Calu3 (cell line): ENCODE results near the gene EYA3. TPM values are rescaled to one million over a fixed set of nuclear protein-coding genes. Genes with fewer than 3 reads are reported as not detected.

Experiments used
- BruUV-seq: library from RNA; stranded (reverse); fragments of 400-500 nt; replicated peaks from 2 replicates; lab custom pipeline; 2021; lab: Mats Ljungman, UMichigan
- CTCF ChIA-PET: fragments of 300-600 bp; sonication (Branson Sonifier 250); formaldehyde crosslinking; loops from one replicate; lab custom pipeline; 2022; ENCODE audit warnings: antibody characterized with exemption; lab: Charles Lee
- DNase-seq: peaks from one replicate; pipeline ENCODE4 v3.0.0; 2022
- H3K27ac Mint-ChIP-seq: one replicate; pipeline ENCODE4 v1.8.0; 2022; ENCODE audit warnings: mixed read lengths; ENCODE audit not compliant: unreplicated experiment
- H3K27me3 Mint-ChIP-seq: one replicate; pipeline ENCODE4 v1.8.0; 2022; ENCODE audit warnings: mixed read lengths; ENCODE audit not compliant: unreplicated experiment
- H3K36me3 Mint-ChIP-seq: one replicate; pipeline ENCODE4 v1.8.0; 2022; ENCODE audit warnings: mild to moderate bottlenecking, moderate library complexity, mixed read lengths; ENCODE audit not compliant: insufficient read depth, unreplicated experiment
- H3K4me1 Mint-ChIP-seq: one replicate; pipeline ENCODE4 v1.8.0; 2022; ENCODE audit warnings: mild to moderate bottlenecking, low read depth, mixed read lengths; ENCODE audit not compliant: unreplicated experiment
- H3K4me3 Mint-ChIP-seq: one replicate; pipeline ENCODE4 v1.8.0; 2022; ENCODE audit warnings: mild to moderate bottlenecking, low read depth, moderate library complexity, mixed read lengths; ENCODE audit not compliant: unreplicated experiment
- H3K9me3 Mint-ChIP-seq: one replicate; pipeline ENCODE4 v1.8.0; 2022; ENCODE audit warnings: low read depth, mixed read lengths; ENCODE audit not compliant: unreplicated experiment
- CTCF ChIP-seq: fragments of 200-600 bp; IDR thresholded peaks from one replicate; pipeline ENCODE4 v1.8.0; 2022; ENCODE audit warnings: antibody characterized with exemption; ENCODE audit not compliant: unreplicated experiment
- intact Hi-C: fragments of 100-400 bp; cut with micrococcal nuclease; formaldehyde crosslinking; loops from one replicate; pipeline ENCODE4 v1.10.0; 2022; ENCODE audit not compliant: unreplicated experiment
- total RNA-seq: library from RNA; stranded (reverse); gene quantifications from 2 replicates; pipeline ENCODE4 v1.2.3, GENCODE V29; 2022

Gene EYA3
- total RNA-seq, 1 experiment from 2014 or later, result 18.8 TPM

GRCh38 chr1:27957655-27958054, 130.8 kb downstream of the EYA3 start:
- no peaks in the 10 kb centered on the region for H3K27me3 Mint-ChIP-seq
- CTCF ChIA-PET, result no interaction called here

GRCh38 chr1:27956761-27957160, 131.6 kb downstream of the EYA3 start:
- intact Hi-C loops, result no loop called here
- peaks cover 19% of the 10 kb centered on the region for H3K36me3 Mint-ChIP-seq
- H3K27ac Mint-ChIP-seq, result no peak overlapping the region
- DNase-seq, result no peak
- no peak overlapping the region for H3K4me3 Mint-ChIP-seq
- no TSS peak for BruUV-seq
- peaks cover 3% of the 10 kb centered on the region for H3K4me1 Mint-ChIP-seq
- H3K27me3 Mint-ChIP-seq, result no peaks in the 10 kb centered on the region
- TF ChIP-seq CTCF, result no peak
- CTCF ChIA-PET, result no interaction called here
- H3K9me3 Mint-ChIP-seq, result no peaks in the 10 kb centered on the region

More at GRCh38 chr1:27957655-27958054, 130.8 kb downstream of the EYA3 start:
- TF ChIP-seq CTCF, result no peak
- no peak overlapping the region for H3K4me3 Mint-ChIP-seq
- no peaks in the 10 kb centered on the region for H3K9me3 Mint-ChIP-seq
- no peak for DNase-seq
- H3K4me1 Mint-ChIP-seq, result peaks cover 8% of the 10 kb centered on the region
- H3K36me3 Mint-ChIP-seq, result peaks cover 19% of the 10 kb centered on the region
- H3K27ac Mint-ChIP-seq, result no peak overlapping the region
- BruUV-seq, result no TSS peak
- intact Hi-C loops, result no loop called here

GRCh38 chr1:27955076-27955475, 133.3 kb downstream of the EYA3 start:
- TF ChIP-seq CTCF, result no peak
- no peak overlapping the region for H3K27ac Mint-ChIP-seq
- no peak for DNase-seq
- no peaks in the 10 kb centered on the region for H3K4me1 Mint-ChIP-seq
- H3K36me3 Mint-ChIP-seq, result peaks cover 14% of the 10 kb centered on the region
- no peak overlapping the region for H3K4me3 Mint-ChIP-seq
- BruUV-seq, result no TSS peak
- intact Hi-C loops, result no loop called here
- no peaks in the 10 kb centered on the region for H3K27me3 Mint-ChIP-seq
- no peaks in the 10 kb centered on the region for H3K9me3 Mint-ChIP-seq
- CTCF ChIA-PET, result no interaction called here

- no peak for DNase-seq
- CTCF ChIA-PET, result no interaction called here
- Mint-ChIP-seq H3K36me3 (peaks cover 5% of the 10 kb centered on the region), H3K27me3 (no peaks in the 10 kb centered on the region), H3K4me1 (no peaks in the 10 kb centered on the region), H3K27ac (no peak overlapping the region), H3K9me3 (no peaks in the 10 kb centered on the region), H3K4me3 (no peak overlapping the region)
- TF ChIP-seq CTCF, result no peak
- BruUV-seq, result no TSS peak
- intact Hi-C loops, result no loop called here
Observed at GRCh38 chr1:27954186-27954585, 134.2 kb downstream of the EYA3 start.
